Lower lobe of right lung (tissue), 2 donors: ENCODE data around the gene PLA2G4A. TPM values are rescaled to one million over a fixed set of nuclear protein-coding genes. Genes with fewer than 3 reads are reported as not detected.
"Not testable (repeated sequence)": the region's sequence is repeated elsewhere in the genome, so short reads cannot be mapped to it uniquely, and the experiment has no call there.

Experiments used
- ATAC-seq, 2 donors: fragments of 200-7000 bp; cut with Tn5 transposase; one replicate each; pipeline ENCODE4 v1.9.1; 2020 to 2022; ENCODE audit warnings: mild to moderate bottlenecking in 2 of 2, moderate library complexity in 2 of 2
- DNase-seq: peaks from one replicate; pipeline ENCODE4 v3.0.0-alpha.2; 2020
- H3K27ac ChIP-seq: fragments of 200-600 bp; one replicate; pipeline ENCODE4 v1.8.0; 2022
- H3K27me3 ChIP-seq: fragments of 200-600 bp; one replicate; pipeline ENCODE4 v1.8.0; 2022; ENCODE audit warnings: low read depth
- H3K36me3 ChIP-seq: fragments of 200-600 bp; one replicate; pipeline ENCODE4 v1.8.0; 2022; ENCODE audit warnings: mild to moderate bottlenecking
- H3K4me1 ChIP-seq: fragments of 200-600 bp; one replicate; pipeline ENCODE4 v1.8.0; 2022
- H3K4me3 ChIP-seq: fragments of 200-600 bp; one replicate; pipeline ENCODE4 v1.8.0; 2022; ENCODE audit warnings: mild to moderate bottlenecking
- H3K9me3 ChIP-seq: fragments of 200-600 bp; one replicate; pipeline ENCODE4 v1.8.0; 2022
- CTCF ChIP-seq: fragments of 200-600 bp; IDR thresholded peaks from one replicate; pipeline ENCODE4 v1.8.0; 2022; ENCODE audit warnings: antibody characterized with exemption, mild to moderate bottlenecking
- intact Hi-C: fragments of 100-400 bp; cut with DNase I; formaldehyde crosslinking; loops from one replicate; pipeline ENCODE4 v1.11.0; 2022
- total RNA-seq: library from RNA; stranded (reverse); fragmentation: NEBNext Ultra II Directional; extraction: Animal tissue kit (Norgen Biotek cat#: 25700); gene quantifications from one replicate; pipeline ENCODE4 v1.2.1, GENCODE V29; 2021
- donor health status: DM: no; HTN: yes; CAD: no; lungs with severe emphysema.

PLA2G4A gene
- total RNA-seq, 1 donor from 2014 or later, result 10.1 TPM

DNA sequence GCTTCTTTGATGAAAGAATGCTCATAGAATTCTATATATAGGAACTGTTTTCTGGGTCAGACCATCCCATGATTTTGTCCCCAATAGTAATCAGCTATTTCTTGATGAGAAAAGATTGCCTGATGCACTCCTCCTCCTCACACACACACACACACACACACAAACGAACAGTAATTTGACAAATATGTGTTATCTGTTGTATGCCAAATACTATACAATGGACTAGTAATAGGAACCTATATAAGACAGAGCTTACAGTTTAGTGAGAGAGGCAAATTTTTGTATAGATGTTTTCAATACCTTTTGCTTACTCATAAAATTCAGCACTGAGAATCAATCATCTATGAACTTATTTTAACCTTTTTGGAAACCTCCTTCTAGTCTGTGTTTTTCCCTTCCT lies 76.8 kb downstream of the PLA2G4A start:
- H3K4me3 ChIP-seq, result no peak overlapping the region
- intact Hi-C loops, result no loop called here
- no peaks in the 10 kb centered on the region for H3K9me3 ChIP-seq
- H3K27me3 ChIP-seq, result no peaks in the 10 kb centered on the region
- TF ChIP-seq CTCF, result no peak
- ATAC-seq, result no peak
- no peaks in the 10 kb centered on the region for H3K36me3 ChIP-seq
- no peaks in the 10 kb centered on the region for H3K4me1 ChIP-seq
- H3K27ac ChIP-seq, result no peak overlapping the region
- DNase-seq, result no peak

DNA sequence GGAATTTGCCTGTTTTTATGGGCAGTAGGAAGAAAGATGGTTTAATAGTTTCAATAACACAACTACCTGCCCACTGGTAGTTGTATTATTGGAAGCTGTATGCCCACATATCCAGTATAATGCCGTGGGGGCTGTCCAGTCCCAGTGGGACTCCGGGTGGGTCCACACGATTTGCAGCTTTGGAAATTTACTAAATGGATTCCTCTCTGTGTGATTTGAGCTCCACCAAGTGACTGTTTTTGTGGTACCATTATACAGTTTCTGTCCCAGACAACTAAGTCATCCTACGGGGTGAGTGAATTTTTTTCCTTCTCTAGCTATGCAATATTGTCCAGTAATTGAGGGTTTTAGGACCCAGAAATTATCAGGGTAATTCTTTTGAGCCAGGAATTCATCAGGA lies 86.8 kb downstream of the PLA2G4A start:
- intact Hi-C loops, result no loop called here
- H3K36me3 ChIP-seq, result peaks cover 8% of the 10 kb centered on the region
- DNase-seq, result no peak
- no peaks in the 10 kb centered on the region for H3K27me3 ChIP-seq
- H3K27ac ChIP-seq, result no peak overlapping the region
- H3K4me1 ChIP-seq, result no peaks in the 10 kb centered on the region
- H3K9me3 ChIP-seq, result no peaks in the 10 kb centered on the region
- TF ChIP-seq CTCF, result no peak
- no peak for ATAC-seq
- H3K4me3 ChIP-seq, result no peak overlapping the region

- H3K36me3 ChIP-seq, H3K27me3 ChIP-seq, H3K9me3 ChIP-seq, DNase-seq, H3K27ac ChIP-seq, H3K4me3 ChIP-seq, ATAC-seq, intact Hi-C loops, H3K4me1 ChIP-seq: not testable (repeated sequence)
- peak; percentile 9 for TF ChIP-seq CTCF
These were observed 88.5 kb downstream of the PLA2G4A start for GRCh38 chr1:186917106-186917786.

- H3K27ac ChIP-seq, intact Hi-C loops, ATAC-seq, H3K27me3 ChIP-seq, H3K9me3 ChIP-seq, H3K4me1 ChIP-seq, H3K4me3 ChIP-seq, H3K36me3 ChIP-seq, DNase-seq: not testable (repeated sequence)
These were observed 92.6 kb downstream of the PLA2G4A start for GRCh38 chr1:186921386-186921785.

- DNase-seq, H3K36me3 ChIP-seq, intact Hi-C loops, ATAC-seq, H3K27me3 ChIP-seq, H3K9me3 ChIP-seq, H3K4me1 ChIP-seq, H3K27ac ChIP-seq, H3K4me3 ChIP-seq: not testable (repeated sequence)
These were observed 94.1 kb downstream of the PLA2G4A start for GRCh38 chr1:186922814-186923213.

DNA sequence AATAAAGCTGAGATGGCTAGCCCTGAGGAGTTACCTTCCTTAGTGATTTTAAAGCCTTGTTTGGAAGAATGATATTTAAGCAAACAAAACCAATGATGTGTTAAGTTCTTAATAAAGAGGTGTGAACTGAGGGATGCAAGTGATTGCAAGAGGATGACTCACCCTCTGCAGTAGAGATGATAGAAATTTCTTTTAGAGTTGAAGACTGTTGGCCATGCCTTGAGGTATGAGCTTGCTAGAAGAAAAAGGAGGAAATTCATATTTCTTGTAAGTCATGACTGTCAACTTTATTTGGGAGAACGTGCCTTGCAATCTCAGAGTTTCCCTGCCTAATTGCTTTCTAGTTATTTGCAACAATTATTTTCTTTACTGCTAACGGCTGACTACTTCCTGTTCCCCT lies 94.7 kb downstream of the PLA2G4A start:
- no peak for TF ChIP-seq CTCF
- Histone ChIP-seq H3K4me1 (no peaks in the 10 kb centered on the region), H3K9me3 (no peaks in the 10 kb centered on the region), H3K36me3 (no peaks in the 10 kb centered on the region), H3K27me3 (no peaks in the 10 kb centered on the region), H3K4me3 (no peak overlapping the region), H3K27ac (no peak overlapping the region)
- ATAC-seq, result no peak
- intact Hi-C loops, result no loop called here
- no peak for DNase-seq
